HG03342 (cell line): Measurements from ENCODE around the gene FHL2.

Source experiments
- ATAC-seq: cut with Tn5 transposase; IDR thresholded peaks from one replicate; pipeline ENCODE4 v1.9.1; 2021; ENCODE audit warnings: mild to moderate bottlenecking, moderate library complexity; ENCODE audit not compliant: unreplicated experiment

Gene FHL2

DNA sequence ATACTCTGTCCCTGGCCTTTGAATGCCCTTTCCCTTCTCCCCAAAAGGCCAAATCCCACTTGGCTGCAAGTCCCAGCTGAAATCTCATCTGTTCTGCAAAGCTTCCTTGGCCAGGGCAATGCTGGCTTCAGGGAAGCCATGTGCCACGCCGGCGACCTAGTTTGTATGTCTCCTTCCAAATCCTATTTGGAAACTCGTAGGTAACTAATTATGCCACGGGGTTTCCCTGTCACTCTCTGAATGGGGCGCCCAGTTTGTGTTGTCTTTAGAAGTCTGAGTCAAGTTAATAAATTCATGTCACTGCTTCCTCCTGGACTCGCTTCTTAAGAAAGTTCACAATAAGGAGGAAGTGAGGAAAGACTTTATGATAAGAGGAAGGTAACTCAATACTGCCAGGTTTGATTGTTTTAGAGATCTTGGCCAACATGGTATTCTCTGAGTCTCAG, 19.1 kb downstream of the FHL2 start:
- no peak for ATAC-seq

- ATAC-seq, result no peak
Observed at GRCh38 chr2:105378921-105379383, 19.9 kb downstream of the FHL2 start.

DNA sequence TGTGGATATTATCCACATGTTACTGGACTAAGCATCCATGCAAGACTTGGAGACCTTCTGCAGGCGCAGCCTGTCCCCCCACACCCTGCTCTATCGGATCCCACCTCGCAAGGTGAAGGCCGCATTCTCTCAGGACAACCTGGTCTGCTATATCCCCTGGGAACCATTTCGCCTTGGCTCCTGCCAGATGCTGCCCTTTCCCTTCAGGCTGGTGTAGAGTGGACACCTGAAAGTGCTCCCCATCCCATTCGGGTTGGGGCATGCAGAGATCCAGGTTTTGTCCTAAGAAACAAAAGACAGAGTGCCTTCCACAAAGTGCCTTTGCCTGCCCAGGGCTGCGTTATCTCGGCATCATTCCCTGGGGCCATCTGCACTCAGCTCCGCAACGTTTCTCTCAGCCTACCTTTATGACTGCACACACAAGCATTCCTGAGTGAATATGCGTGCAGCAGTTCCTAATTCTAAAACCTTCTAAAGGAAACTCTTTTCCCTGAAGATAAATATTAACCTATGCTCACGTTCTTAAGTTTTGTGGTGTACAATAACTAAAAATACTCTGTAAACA, 20.5 kb downstream of the FHL2 start:
- no peak for ATAC-seq

DNA sequence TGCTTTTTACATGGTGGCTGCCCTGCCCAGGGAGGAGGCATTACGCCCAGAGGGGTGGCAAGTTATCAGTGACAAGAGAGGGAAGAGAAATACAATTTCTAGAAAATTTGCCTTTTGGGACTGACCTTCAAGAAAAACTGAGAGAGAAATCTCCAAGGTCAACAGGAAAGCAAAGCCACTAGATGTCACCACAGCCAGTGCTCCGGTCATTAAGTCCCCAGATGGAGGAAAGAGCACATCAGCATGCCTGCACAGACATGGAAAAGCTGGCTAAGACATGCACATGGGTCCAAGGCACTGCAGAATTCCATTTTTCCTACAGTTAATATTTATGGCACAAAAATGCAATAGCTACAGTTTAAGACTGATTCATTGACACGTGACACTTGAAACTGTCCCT, 21.0 kb downstream of the FHL2 start:
- ATAC-seq, result no peak

GRCh38 chr2:105376789-105377240, 22.0 kb downstream of the FHL2 start:
- ATAC-seq, result no peak

DNA sequence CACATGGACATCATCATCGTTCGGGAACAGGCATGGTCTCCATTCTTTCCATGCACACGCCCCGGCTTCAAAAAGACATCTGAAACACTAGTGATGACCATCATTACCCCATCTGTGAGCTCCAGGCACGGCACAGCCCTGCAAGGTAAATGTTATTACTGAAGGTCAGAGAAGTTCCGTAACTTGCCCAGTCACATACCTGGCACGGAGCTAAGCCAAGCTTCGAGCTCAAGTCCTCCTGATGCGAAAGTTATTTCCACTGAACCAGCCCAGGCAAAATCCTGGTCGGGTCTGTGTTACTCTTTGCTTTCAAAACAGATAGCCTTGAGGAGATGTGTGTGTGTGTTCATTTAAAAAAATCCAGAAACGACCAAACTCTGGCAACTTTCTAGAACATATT, 22.8 kb downstream of the FHL2 start:
- no peak for ATAC-seq

GRCh38 chr2:105375001-105375561, 23.8 kb downstream of the FHL2 start:
- ATAC-seq, result no peak

DNA sequence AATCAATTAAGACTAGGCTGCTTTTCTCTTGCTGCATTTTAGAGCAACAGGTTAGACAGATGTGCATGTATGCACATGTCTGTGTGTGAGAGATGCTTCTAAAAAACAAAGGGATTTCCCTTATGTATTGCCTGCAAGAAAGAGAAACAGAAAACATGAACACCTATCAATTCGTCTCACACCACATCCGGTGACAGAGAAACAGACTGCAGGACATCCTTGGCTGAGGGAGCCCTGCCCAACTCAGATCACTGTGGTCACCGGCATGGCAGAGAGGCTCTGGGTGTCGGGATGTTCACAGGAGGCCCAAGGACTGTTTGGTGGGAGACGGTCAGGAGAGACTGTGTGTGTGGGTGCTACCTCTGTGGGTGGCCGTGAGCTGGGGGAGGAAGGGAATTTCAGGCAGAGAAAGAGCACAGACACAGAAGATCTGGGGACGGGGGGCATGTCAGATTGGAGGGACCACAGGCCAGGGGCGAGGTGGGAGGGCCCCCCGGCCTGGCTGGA, 24.9 kb downstream of the FHL2 start:
- ATAC-seq, result peak; percentile 58

DNA sequence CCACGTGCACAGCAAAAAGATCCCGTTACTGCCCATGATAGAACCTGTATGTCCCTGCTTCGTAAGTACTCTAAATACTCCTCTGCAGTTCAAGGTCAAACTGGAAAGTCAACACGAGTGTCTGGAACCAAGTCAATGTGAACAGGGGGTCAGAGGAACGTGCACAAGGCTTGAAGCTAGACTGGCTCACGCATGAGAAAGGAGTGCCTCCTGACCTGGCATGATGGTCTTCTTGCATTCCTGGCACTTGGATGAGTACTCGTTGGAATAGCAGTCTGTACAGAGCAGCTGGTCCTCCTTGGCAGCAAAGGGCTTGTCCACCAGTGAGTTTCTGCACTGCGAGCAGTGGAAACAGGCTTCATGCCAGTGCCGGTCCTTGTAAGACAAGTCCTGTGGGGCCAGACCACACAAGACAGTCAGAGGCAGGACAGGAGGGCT, 25.5 kb downstream of the FHL2 start:
- ATAC-seq, result no peak

- no peak for ATAC-seq
Observed at GRCh38 chr2:105371810-105372209, 27.0 kb downstream of the FHL2 start.

- no peak for ATAC-seq
Observed at GRCh38 chr2:105371156-105371555, 27.7 kb downstream of the FHL2 start.

DNA sequence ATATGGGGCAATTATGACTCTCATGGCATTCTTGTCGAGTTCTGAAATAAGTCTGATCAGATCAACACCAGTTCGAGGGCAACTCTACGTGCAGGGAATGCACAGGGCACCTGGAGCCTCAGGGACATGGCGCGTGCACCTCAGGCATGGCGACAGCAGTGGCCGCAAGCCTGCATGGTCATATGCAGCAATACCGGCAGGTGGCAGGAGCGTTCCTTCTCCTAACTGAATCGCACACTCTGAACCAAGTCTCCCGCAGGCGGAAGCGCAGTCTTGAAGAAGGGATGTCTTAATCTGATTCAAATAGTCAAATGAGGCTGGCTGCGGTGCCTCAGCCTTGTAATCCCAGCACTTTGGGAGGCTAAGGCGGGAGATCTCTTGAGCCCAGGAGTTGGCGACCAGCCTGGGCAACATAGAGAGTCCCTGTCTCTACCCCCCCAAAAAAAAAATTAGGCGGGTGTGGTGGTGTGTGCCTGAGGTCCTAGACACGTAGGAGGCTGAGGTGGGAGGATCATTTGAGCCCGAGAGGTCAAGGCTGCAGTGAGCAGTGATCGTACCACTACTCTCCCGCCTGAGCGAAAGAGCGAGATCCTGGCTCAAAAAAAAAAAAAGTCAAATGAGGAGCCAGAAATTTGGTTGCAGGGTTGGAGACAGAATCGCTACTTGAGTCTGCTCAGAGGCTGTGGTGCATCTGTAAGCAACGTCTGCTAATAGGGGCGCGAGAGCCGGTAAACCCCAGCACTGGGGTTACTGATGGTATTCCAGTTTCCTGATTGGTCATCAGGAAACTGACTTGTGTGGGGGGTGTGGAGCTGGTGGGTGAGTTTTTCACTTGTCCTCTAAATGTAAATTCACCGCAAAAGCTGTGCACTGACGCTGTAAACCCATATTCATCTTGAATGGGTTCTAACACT, 28.8 kb downstream of the FHL2 start:
- peak; percentile 95 for ATAC-seq

DNA sequence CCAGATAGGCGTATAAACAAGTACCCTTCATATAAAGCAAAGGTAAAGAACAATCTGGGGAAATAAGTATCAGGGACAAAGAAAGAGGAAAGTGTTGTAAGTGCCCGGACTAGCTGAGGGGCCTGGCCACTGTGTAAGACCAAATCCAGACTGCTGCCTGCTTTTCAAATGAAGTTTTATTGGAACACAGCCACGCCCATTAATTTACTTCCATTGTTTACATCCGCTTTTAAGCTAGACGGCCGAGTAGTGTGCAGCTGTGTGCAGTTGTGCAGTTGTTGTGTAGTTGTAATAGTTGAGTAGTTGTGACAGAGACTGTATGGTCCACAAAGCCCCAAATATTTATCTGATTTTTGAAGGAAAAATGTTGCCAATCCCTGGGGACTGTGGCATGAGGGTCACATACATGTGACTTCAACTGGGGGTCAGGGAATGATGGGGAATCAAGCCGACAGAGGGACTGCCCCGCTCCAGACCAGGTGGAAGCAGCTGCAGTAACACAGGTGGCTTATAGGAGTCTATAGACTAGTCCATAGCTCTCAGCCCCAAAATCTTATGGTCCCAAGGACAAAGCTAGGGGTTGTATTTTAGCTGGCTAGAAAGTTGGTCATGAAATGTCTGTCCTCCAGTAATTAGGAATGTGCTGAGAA, 30.0 kb downstream of the FHL2 start:
- ATAC-seq, result no peak

- no peak for ATAC-seq
Observed at GRCh38 chr2:105365206-105365605, 33.6 kb downstream of the FHL2 start.

DNA sequence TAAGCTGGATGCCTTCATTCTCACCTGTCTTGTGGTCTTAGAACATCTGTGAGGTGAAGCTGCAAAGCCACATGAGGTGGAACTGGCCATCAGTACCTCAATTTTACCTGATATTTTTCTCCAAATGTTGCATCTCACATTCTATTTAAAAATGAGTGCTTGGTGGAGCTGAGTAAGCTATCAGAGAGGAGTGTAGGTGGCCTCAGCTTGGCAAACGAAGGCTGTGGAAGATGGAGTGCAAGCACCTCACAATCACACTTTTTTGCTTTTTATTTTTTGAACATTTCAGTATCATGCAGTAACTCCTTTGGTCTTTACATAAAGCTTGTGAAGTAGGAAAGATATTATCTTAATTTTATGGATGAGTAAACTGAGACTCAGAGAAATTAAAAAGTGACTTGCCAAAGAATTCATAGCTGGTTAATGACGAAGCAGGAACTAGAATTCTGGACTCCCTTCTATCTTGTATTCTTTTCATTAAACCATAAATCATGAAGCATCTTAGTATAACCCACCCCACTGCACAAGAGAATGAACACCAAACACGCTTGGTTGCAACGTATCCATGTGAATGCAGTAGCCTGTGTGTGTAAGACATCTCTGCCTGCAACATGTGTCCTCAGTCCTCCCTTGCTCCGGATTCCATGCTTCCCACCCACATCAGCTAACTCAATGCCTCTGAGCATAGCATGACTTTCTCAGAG, 34.3 kb downstream of the FHL2 start:
- no peak for ATAC-seq

GRCh38 chr2:105362862-105363591, 35.8 kb downstream of the FHL2 start:
- no peak for ATAC-seq

DNA sequence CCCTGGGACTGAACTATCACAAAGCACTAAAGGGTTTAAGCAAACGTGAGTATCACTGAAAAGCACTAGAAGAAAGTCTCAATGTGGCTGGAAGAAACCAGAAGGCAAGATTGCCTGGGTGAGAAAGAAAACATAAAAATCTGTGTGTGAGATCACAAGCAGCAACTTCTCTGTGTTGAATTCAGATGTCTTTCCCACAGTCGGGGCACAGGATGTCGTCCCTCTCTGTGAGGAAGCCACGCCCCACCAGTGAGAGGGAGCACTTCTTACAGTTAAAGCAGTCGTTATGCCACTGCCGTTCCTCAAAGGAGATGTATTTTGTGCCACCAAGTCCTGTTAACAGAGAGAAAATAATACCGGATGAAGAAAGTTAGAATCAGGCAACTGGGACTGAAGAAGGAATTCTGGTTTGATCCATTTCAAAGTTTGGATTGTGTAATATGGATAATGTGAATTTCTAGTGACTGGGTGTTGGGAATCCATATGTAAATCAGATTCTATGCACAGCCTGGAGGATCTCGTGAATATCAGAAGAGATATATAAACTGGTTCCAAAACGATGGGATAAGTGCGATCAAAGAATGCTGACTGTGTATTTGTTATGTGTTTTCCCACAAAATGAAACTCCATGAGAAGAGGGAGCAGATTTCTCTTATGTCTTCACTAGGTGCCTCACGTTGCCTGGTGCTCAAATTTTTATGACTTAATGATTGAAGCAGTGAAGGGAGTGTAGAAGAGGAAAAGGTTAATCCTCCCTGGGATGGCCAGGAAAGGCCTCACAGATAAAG, 37.6 kb downstream of the FHL2 start:
- no peak for ATAC-seq

DNA sequence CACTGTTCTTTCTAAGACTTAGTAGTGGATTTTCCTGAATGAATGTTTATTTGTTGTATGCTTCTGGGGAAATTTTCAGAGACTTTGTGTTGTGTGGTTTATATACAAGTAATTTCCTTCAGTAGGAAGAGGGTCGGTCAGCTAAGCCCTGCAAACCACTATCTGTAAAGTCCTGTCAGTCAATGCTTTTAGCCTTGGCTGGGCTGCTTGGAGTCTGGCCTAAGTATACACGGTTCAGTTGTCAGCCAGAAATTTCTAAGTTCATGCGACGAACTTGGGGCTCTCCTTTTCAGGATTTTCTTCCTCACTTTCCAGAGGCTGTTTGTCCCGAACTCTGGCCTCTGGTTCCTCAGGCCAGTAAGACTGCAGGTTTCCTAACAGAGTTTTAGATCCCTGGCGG, 40.3 kb downstream of the FHL2 start:
- ATAC-seq, result no peak

DNA sequence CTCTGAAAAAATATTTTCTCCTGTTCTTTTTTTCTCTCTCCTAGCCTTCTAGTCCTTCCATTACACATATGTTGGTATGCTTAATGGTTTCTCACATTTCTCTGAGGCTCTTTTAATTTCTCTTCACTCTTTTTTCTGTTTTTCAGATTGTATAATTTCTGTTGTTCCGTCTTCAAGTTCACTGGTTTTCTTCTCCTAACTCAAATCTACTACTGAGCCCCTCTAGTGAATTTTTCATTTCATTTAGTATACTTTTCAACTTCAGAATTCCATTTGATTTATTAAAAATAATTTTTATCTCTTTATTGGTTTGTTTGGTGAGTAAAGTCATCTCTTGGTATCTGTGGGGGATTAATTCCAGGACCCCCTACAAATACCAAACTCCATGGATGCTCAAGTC, 41.7 kb downstream of the FHL2 start:
- ATAC-seq, result no peak
